GM12878 (cell line): ENCODE measurements around the gene ENPP1.

Experiments used
- CEBPB ChIP-seq, 2 experiments: fragments of 150-350 bp in 1 of 2; IDR thresholded peaks; 2 replicates each; pipeline ENCODE4 v1.6.1; 2012 to 2014; ENCODE audit warnings: low read depth in 2 of 2, low read length in 2 of 2, borderline replicate concordance in 1 of 2, inconsistent platforms in 1 of 2
- EZH2 ChIP-seq: IDR thresholded peaks from 2 replicates; pipeline ENCODE4 v1.6.1; 2012; ENCODE audit warnings: low read depth, mild to moderate bottlenecking, control low read depth, inconsistent platforms, low read length, borderline replicate concordance; ENCODE audit not compliant: control insufficient read depth
- JUND ChIP-seq: IDR thresholded peaks from 2 replicates; pipeline ENCODE4 v1.6.1; 2012; ENCODE audit warnings: low read depth, mild to moderate bottlenecking, low read length, improper control_type of control experiment, moderate library complexity
- POLR2A ChIP-seq: IDR thresholded peaks from 2 replicates; pipeline ENCODE4 v1.6.1; 2011; ENCODE audit warnings: low read depth, mild to moderate bottlenecking, low read length
- POLR2AphosphoS5 ChIP-seq: IDR thresholded peaks from 2 replicates; pipeline ENCODE4 v1.6.1; 2011; ENCODE audit warnings: mild to moderate bottlenecking, low read length, inconsistent platforms
- RAD21 ChIP-seq: IDR thresholded peaks from 2 replicates; pipeline ENCODE4 v1.6.1; 2011; ENCODE audit warnings: mild to moderate bottlenecking, low read depth, low read length, moderate library complexity; ENCODE audit not compliant: insufficient read depth
- SMARCA5 ChIP-seq: fragments of 450-650 bp; IDR thresholded peaks from 2 replicates; pipeline ENCODE4 v1.6.1; 2017; ENCODE audit warnings: mild to moderate bottlenecking
- ZBED1 ChIP-seq: IDR thresholded peaks from 2 replicates; pipeline ENCODE4 v1.6.1; 2016; ENCODE audit warnings: borderline replicate concordance
- TF ChIP-seq, protein P1 (sequence below), 3 experiments: IDR thresholded peaks in 2 of 3; conservative IDR thresholded peaks in 1 of 3; 2 replicates each; pipeline ENCODE4 v1.5.1; 2011; ENCODE audit warnings: low read depth in 3 of 3, low read length in 3 of 3, mild to moderate bottlenecking in 3 of 3, control low read depth in 2 of 3, moderate library complexity in 2 of 3, inconsistent platforms in 1 of 3, mixed read lengths in 1 of 3; ENCODE audit not compliant: control insufficient read depth in 2 of 3, insufficient read depth in 1 of 3; ENCODE audit errors: extremely low read depth in 1 of 3
- TF ChIP-seq, protein P2 (sequence below): IDR thresholded peaks from 2 replicates; pipeline ENCODE4 v1.6.1; 2012; ENCODE audit warnings: low read depth, low read length, improper control_type of control experiment
- TF ChIP-seq, protein P3 (sequence below): IDR thresholded peaks from 2 replicates; pipeline ENCODE4 v1.6.1; 2011; ENCODE audit warnings: low read depth, low read length, improper control_type of control experiment, borderline replicate concordance
- TF ChIP-seq, protein P4 (sequence below): IDR thresholded peaks from 2 replicates; pipeline ENCODE4 v1.6.1; 2012; ENCODE audit warnings: low read depth, low read length, improper control_type of control experiment
- TF ChIP-seq, protein P5 (sequence below): IDR thresholded peaks from 2 replicates; pipeline ENCODE4 v1.6.1; 2012; ENCODE audit warnings: mild to moderate bottlenecking, low read depth, low read length

DNA sequence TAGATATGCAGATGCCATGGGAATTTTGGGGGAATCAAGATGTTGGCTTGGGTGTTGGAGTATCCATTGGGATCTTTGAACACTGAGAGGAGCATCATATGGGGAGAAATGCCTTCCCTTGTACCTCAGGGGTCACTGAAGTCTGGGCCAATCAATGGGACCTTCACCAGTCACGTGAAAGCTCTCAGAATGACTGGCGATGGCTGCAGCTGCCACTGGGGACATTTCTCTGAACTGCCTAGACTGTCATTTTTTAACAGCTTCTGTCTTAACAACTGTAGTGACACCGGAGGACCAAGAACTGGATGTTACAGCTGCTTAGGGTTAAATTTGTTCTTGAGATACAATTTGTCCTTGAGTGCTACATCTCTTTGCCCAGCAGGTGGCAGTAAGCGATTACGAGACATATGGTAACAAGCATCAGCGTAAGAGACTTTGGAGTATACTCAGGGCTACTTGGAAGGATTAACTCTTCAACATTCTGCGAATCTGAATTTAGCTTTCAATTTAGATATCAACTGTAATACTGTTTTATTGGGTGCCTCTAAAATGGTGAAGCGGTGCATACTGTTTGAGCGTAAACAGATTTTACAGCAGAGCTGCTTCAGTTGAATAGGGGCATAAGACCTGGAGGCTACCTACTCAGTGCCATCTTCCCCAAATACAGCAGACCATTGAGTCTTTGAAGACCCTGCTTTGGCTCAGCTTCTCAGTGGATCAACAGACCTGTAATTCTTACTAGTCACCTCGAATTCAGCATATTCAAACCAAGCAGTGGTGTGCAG lies 107.3 kb downstream of the ENPP1 start:
- no peak for TF ChIP-seq POLR2AphosphoS5
- TF ChIP-seq CEBPB (IDR thresholded peaks at IDR 0.05; ENCODE audit: borderline replicate concordance in 1 of 2, low read depth in 2 of 2, low read length in 2 of 2) = no peak
- TF ChIP-seq, protein P1, sequence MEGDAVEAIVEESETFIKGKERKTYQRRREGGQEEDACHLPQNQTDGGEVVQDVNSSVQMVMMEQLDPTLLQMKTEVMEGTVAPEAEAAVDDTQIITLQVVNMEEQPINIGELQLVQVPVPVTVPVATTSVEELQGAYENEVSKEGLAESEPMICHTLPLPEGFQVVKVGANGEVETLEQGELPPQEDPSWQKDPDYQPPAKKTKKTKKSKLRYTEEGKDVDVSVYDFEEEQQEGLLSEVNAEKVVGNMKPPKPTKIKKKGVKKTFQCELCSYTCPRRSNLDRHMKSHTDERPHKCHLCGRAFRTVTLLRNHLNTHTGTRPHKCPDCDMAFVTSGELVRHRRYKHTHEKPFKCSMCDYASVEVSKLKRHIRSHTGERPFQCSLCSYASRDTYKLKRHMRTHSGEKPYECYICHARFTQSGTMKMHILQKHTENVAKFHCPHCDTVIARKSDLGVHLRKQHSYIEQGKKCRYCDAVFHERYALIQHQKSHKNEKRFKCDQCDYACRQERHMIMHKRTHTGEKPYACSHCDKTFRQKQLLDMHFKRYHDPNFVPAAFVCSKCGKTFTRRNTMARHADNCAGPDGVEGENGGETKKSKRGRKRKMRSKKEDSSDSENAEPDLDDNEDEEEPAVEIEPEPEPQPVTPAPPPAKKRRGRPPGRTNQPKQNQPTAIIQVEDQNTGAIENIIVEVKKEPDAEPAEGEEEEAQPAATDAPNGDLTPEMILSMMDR (IDR thresholded peaks at IDR 0.05 in 2 of 3, conservative IDR thresholded peaks at IDR 0.05 in 1 of 3; ENCODE audit: control insufficient read depth in 2 of 3, extremely low read depth in 1 of 3, insufficient read depth in 1 of 3, low read depth in 3 of 3, low read length in 3 of 3) = peak; percentile 64 to 78 (median 71)
- no peak for TF ChIP-seq ZBED1
- no peak for TF ChIP-seq JUND
- TF ChIP-seq, protein P2, sequence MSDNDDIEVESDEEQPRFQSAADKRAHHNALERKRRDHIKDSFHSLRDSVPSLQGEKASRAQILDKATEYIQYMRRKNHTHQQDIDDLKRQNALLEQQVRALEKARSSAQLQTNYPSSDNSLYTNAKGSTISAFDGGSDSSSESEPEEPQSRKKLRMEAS = no peak
- no peak for TF ChIP-seq SMARCA5
- peak; percentile 75 for TF ChIP-seq RAD21
- TF ChIP-seq POLR2A = no peak
- TF ChIP-seq, protein P3, sequence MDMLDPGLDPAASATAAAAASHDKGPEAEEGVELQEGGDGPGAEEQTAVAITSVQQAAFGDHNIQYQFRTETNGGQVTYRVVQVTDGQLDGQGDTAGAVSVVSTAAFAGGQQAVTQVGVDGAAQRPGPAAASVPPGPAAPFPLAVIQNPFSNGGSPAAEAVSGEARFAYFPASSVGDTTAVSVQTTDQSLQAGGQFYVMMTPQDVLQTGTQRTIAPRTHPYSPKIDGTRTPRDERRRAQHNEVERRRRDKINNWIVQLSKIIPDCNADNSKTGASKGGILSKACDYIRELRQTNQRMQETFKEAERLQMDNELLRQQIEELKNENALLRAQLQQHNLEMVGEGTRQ = no peak
- TF ChIP-seq, protein P4, sequence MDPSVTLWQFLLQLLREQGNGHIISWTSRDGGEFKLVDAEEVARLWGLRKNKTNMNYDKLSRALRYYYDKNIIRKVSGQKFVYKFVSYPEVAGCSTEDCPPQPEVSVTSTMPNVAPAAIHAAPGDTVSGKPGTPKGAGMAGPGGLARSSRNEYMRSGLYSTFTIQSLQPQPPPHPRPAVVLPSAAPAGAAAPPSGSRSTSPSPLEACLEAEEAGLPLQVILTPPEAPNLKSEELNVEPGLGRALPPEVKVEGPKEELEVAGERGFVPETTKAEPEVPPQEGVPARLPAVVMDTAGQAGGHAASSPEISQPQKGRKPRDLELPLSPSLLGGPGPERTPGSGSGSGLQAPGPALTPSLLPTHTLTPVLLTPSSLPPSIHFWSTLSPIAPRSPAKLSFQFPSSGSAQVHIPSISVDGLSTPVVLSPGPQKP = no peak
- TF ChIP-seq, protein P5, sequence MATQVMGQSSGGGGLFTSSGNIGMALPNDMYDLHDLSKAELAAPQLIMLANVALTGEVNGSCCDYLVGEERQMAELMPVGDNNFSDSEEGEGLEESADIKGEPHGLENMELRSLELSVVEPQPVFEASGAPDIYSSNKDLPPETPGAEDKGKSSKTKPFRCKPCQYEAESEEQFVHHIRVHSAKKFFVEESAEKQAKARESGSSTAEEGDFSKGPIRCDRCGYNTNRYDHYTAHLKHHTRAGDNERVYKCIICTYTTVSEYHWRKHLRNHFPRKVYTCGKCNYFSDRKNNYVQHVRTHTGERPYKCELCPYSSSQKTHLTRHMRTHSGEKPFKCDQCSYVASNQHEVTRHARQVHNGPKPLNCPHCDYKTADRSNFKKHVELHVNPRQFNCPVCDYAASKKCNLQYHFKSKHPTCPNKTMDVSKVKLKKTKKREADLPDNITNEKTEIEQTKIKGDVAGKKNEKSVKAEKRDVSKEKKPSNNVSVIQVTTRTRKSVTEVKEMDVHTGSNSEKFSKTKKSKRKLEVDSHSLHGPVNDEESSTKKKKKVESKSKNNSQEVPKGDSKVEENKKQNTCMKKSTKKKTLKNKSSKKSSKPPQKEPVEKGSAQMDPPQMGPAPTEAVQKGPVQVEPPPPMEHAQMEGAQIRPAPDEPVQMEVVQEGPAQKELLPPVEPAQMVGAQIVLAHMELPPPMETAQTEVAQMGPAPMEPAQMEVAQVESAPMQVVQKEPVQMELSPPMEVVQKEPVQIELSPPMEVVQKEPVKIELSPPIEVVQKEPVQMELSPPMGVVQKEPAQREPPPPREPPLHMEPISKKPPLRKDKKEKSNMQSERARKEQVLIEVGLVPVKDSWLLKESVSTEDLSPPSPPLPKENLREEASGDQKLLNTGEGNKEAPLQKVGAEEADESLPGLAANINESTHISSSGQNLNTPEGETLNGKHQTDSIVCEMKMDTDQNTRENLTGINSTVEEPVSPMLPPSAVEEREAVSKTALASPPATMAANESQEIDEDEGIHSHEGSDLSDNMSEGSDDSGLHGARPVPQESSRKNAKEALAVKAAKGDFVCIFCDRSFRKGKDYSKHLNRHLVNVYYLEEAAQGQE = no peak
- TF ChIP-seq EZH2 = no peak
